ENCODE data around the gene FYN. TPM values are rescaled to one million over a fixed set of nuclear protein-coding genes. Genes with fewer than 3 reads are reported as not detected.

The FYN gene
- total RNA-seq, 4 donors from 2014 or later = 108 to 281 (median 186) TPM

DNA sequence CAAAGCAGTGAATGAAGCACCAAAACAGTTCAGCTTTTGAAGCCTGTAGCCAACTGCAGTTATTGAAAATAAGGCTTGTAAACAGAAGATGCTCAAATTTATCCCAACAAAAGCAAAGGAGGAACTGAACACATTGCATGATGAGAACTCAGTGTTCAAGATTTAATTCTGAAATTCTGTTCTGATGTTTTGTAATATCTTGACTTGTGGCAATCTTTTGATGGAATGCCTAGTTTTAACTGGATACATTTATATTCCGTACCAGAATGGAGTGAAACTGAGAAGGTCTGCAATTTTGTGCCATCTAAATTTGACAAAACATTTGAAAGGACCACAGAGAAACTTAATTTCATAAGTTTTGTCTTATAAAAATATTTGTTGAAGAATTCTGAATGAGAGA lies 17.5 kb downstream of the FYN start:
- DNase-seq (ENCODE audit: low spot score) = no peak
- TF ChIP-seq, protein P1, sequence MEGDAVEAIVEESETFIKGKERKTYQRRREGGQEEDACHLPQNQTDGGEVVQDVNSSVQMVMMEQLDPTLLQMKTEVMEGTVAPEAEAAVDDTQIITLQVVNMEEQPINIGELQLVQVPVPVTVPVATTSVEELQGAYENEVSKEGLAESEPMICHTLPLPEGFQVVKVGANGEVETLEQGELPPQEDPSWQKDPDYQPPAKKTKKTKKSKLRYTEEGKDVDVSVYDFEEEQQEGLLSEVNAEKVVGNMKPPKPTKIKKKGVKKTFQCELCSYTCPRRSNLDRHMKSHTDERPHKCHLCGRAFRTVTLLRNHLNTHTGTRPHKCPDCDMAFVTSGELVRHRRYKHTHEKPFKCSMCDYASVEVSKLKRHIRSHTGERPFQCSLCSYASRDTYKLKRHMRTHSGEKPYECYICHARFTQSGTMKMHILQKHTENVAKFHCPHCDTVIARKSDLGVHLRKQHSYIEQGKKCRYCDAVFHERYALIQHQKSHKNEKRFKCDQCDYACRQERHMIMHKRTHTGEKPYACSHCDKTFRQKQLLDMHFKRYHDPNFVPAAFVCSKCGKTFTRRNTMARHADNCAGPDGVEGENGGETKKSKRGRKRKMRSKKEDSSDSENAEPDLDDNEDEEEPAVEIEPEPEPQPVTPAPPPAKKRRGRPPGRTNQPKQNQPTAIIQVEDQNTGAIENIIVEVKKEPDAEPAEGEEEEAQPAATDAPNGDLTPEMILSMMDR (IDR thresholded peaks at IDR 0.05) = no peak
- no peak for ATAC-seq (ENCODE audit: low FRiP score)

DNA sequence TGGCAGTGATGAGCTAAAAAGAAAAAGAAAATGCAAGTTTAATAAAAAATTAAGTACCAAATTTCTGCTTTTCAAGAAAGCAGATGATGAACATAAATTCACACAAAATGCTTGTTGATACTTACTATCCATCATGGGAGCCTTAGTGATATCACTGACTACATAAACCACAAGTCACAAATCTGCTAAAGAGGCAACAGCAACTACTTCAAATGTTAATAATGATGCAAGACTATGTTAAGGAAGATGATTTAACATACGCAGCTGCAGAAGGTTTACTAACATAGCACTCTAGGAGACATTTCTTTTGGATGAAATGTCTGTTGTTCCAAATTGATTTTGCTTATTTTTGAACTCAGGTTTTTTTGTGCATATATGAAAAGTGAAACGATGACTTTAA lies 18.6 kb downstream of the FYN start:
- DNase-seq (ENCODE audit: low spot score) = no peak
- TF ChIP-seq, protein P1 (IDR thresholded peaks at IDR 0.05) = no peak
- no peak for ATAC-seq (ENCODE audit: low FRiP score)

DNA sequence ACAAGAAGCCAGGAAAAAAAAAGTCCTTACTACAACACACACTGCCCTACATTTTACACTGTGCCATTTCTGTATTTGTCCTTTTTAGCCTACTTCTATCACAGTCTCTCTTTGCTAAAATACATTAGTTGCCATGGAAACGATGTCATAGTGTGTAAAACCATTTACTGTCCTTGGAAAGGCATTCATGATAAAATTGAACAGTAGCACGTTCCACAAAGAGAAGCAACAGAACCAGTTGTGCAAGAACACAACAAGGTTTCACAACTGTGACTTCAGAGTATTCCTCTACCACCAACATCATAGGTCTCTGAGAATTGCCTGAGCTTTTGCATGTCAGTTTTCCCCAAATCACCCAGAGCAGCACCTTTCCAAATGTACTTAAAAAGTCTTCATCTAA lies 20.5 kb downstream of the FYN start:
- ATAC-seq (ENCODE audit: low FRiP score) (peak; percentile 56), DNase-seq (ENCODE audit: low spot score) (no peak)
- TF ChIP-seq, protein P1 (IDR thresholded peaks at IDR 0.05) = no peak

DNA sequence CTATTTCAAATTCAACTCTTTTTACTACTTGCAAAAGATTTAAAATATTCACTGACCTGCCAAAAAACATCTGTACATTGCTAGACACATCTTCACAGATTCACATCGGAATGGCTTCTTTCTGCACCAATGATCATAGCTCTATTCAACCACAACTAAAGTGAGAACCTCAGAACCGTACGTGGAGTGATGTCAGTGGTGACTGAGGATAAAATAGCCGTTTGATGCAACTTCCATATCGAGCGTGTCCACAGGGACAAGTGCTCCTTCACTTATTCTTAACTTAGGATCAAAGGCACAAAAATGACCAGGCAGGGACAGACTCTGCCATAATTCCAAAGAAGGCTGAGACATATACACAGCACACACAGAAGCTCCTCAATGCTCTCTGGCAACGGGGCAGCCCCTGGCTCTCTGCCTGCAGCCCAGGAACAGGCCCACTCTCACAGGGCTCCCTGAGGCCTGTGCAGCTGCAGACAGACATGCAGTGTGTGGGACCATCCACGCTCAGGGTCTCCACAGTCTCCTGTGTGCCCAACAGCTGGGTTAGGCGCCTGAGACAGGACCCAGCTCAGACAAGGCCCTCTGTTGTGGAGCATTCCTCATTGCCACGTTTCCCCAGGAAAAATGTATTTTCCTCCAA lies 22.8 kb downstream of the FYN start:
- ATAC-seq (ENCODE audit: low FRiP score) (no peak), DNase-seq (ENCODE audit: low spot score) (no peak)
- TF ChIP-seq, protein P1 (IDR thresholded peaks at IDR 0.05) = no peak

DNA sequence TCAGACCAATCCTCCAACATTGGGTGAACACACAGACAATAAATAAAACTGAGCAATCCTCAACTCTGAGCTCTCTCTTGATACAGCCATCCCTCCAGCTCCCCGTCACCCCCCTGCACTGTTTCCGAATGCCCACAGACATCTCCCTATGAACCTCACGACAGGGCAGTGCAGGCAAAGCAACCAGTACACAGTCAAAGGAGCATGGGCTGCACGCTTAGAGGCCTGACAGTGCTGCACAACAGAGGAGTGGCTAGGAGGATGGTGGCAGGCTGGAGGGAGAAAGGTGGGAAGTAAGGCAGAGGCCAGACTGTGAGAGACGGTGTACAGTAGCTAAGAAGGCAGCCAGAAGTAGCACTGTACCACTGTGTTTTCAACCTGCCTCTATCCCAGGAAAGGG lies 24.0 kb downstream of the FYN start:
- ATAC-seq (ENCODE audit: low FRiP score) = no peak
- no peak for DNase-seq (ENCODE audit: low spot score)
- TF ChIP-seq, protein P1 (IDR thresholded peaks at IDR 0.05) = no peak

DNA sequence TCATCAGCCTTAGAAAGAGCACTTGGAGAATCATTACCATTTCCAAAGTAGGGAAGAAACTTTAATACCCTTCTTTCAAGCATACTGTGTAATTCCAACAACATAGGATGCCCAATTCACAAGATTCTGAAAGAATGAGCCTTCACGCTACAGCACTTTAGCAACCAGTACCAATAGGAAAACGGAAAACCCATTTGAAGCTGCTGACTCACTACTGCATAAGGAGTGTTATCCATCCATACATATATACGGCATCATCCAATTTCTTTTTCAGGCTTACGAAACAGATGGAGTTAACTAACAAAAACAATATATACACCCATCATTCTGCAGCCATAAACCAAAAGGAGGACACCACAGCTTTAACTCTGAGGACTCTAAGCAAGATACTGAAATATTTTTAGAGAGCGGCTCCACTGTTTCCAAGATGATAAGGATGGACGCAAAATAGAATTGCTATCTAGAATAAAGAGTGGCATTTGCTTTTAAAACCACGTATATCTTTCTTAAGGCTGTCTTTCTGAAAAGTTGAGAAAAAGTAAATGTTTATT lies 24.9 kb downstream of the FYN start:
- ATAC-seq (ENCODE audit: low FRiP score) (no peak), DNase-seq (ENCODE audit: low spot score) (no peak)

More for the DNA sequence above, 24.9 kb downstream of the FYN start:
- TF ChIP-seq, protein P1 (IDR thresholded peaks at IDR 0.05) = no peak
